ENCODE measurements around the gene CENPU.

Gene CENPU

DNA sequence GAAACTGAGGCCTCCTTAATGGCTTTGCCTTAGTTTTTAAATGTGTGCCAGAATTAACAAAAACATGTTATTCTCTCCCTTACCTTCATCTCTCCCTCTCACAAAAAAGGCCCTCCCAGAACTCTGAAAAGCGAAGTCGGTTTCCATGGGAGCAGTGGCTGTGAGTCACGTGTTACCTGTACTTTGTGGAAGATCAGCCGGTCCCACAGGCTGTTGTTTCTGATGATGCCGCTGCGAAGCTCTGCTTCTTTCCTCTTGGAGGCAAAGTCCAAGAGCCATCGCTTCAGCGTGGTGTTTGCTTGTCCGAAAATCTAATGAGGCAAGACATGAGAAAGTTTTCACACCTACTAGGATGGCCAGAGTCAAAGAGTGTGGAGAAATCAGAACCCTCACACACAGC lies 32.5 kb upstream of the CENPU start:
- no peak overlapping the region for H3K4me3 ChIP-seq (ENCODE audit: low read depth, low read length)
- no peak for TF ChIP-seq MAX (IDR thresholded peaks at IDR 0.05; ENCODE audit: low read depth, low read length)
- TF ChIP-seq POLR2A (IDR thresholded peaks at IDR 0.05; ENCODE audit: extremely low read depth, insufficient read length): no peak
- no peak for TF ChIP-seq CTCF (IDR thresholded peaks at IDR 0.05; ENCODE audit: low read depth, low read length)
- TF ChIP-seq MYC (IDR thresholded peaks at IDR 0.05; ENCODE audit: low read depth, low read length): no peak
- no peak for DNase-seq (ENCODE audit: low read depth)

DNA sequence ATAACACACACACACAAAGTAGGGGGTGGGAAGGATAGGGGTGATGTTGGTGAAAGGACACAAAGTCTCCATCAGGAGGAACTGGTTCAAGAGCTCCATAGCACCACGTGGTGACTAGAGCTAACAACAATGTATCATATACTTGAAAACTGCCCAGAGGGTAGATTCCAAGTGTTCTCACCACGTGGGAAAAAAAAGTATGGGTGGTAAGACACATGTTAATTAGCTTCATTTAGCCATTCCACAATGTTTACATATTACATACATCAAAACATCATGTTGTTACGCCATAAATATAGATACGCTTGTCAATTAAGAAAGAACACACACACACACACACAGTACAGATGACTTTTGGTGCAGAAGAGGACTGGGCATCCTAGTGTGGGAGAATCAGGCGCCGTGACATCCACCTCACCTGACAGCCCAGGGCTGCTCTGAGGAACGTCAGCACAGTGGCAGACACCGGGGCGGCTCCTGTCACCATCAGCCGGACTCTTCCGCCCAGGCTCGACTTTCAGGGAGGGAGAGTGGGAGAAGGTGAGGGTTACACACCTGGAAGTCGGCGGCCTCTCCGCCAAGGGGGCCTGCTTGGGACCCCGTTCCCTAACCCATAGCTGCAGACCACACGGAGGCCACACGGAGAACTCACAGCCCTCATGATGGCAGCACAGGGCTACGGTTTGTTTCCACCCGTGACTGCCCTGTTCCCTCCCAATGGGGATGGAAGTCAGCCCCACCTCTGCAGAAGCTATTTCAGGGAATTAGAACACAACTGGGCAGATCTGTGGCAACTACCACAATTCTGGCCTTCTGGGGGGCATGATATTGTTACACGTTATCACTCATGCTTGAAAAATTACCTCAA lies 31.8 kb upstream of the CENPU start:
- no peak overlapping the region for H3K4me3 ChIP-seq (ENCODE audit: low read depth, low read length)
- TF ChIP-seq CTCF (IDR thresholded peaks at IDR 0.05; ENCODE audit: low read depth, low read length): no peak
- TF ChIP-seq MAX (IDR thresholded peaks at IDR 0.05; ENCODE audit: low read depth, low read length): no peak
- no peak for DNase-seq (ENCODE audit: low read depth)

GRCh38 chr4:184764601-184765000 lies 30.7 kb upstream of the CENPU start:
- no peak overlapping the region for H3K4me3 ChIP-seq (ENCODE audit: low read depth, low read length)
- TF ChIP-seq MYC (IDR thresholded peaks at IDR 0.05; ENCODE audit: low read depth, low read length) (no peak), POLR2A (IDR thresholded peaks at IDR 0.05; ENCODE audit: extremely low read depth, insufficient read length) (no peak), MAX (IDR thresholded peaks at IDR 0.05; ENCODE audit: low read depth, low read length) (no peak), CTCF (IDR thresholded peaks at IDR 0.05; ENCODE audit: low read depth, low read length) (no peak)
- DNase-seq (ENCODE audit: low read depth): no peak

GRCh38 chr4:184763150-184763780 lies 29.4 kb upstream of the CENPU start:
- H3K4me3 ChIP-seq (ENCODE audit: low read depth, low read length): no peak overlapping the region
- TF ChIP-seq MYC (IDR thresholded peaks at IDR 0.05; ENCODE audit: low read depth, low read length): no peak
- TF ChIP-seq POLR2A (IDR thresholded peaks at IDR 0.05; ENCODE audit: extremely low read depth, insufficient read length): no peak
- no peak for TF ChIP-seq MAX (IDR thresholded peaks at IDR 0.05; ENCODE audit: low read depth, low read length)
- TF ChIP-seq CTCF (IDR thresholded peaks at IDR 0.05; ENCODE audit: low read depth, low read length): no peak
- DNase-seq (ENCODE audit: low read depth): no peak

- no peak overlapping the region for H3K4me3 ChIP-seq (ENCODE audit: low read depth, low read length)
- DNase-seq (ENCODE audit: low read depth): no peak
- TF ChIP-seq MAX (IDR thresholded peaks at IDR 0.05; ENCODE audit: low read depth, low read length): no peak
- TF ChIP-seq MYC (IDR thresholded peaks at IDR 0.05; ENCODE audit: low read depth, low read length): no peak
- TF ChIP-seq POLR2A (IDR thresholded peaks at IDR 0.05; ENCODE audit: extremely low read depth, insufficient read length): no peak
- TF ChIP-seq CTCF (IDR thresholded peaks at IDR 0.05; ENCODE audit: low read depth, low read length): no peak
Measured at GRCh38 chr4:184762100-184762499, 28.2 kb upstream of the CENPU start.

All from NB4 (cell line).